Smooth muscle cell of the umbilical artery (primary cell): ENCODE results near the gene HDAC11. TPM values are rescaled to one million over a fixed set of nuclear protein-coding genes. Genes with fewer than 3 reads are reported as not detected.

Experiments
- total RNA-seq: library from RNA; depleted of rRNA; stranded (reverse); fragments of >200 nt; gene quantifications from 2 replicates; pipeline ENCODE4 v1.2.3, GENCODE V29; 2014

Gene HDAC11
- total RNA-seq, result 13.1 and 16.8 TPM in 2 replicates

DNA sequence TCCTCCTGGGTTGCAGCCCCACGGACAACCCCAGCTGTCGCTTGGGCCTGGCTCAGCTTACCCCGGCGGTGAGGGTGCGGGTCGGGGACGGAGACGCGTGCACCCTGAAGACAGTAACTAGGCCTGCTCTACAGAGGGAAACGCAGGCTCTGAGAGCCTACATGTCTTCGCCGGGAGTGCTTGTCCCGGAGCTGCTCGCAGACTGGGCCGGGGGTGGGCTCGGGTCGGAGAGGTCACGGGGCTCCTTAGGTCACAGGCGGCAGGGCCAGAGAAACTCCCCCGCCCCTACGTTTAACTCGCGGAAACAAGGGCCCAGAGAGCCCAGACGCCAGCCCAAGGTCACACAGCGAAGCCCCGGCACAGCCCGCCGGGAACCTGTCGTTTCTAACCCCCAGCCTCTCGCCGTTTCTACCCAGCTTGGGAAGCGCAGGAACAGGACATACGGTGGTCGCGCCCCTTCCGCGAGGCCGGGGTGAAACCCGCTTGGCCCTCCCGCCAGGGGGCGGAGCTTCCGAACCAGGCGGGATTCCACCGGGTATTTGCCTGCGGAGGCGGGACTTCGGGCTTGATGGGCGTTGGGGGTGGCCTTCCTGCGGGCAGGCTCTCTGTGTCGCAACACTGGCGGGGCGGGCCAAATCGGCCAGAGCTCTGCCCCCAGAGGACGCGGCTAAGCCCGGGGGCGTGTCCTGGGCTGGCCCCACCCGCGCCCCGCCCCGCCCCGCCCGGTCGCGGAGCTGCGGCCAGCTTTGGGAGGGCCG is at the start of gene HDAC11:
HDAC11 (plus strand) TSS at position 725 of the 758 bp plus-strand sequence. CDS start 42 bp downstream, outside the sequence.

GRCh38 chr3:13548696-13549622 is 68.9 kb downstream of the HDAC11 start, which contains the start of gene FBLN2:
FBLN2 (plus strand) TSS chr3:13549125; CDS start chr3:13570356, 21,231 bp downstream.

Other genes with a start within 250 kb of the HDAC11 start
- gene NUP210, start 60.0 kb upstream of the HDAC11 start, total RNA-seq, result 0.09 and 0.30 TPM in 2 replicates
- gene FBLN2, start 68.8 kb downstream of the HDAC11 start, total RNA-seq, result 63.9 and 254 TPM in 2 replicates